ENCODE results near the gene RGS19.

The RGS19 gene

GRCh38 chr20:64035066-64035932, 44.0 kb downstream of the RGS19 start:
- TF ChIP-seq, protein P1, sequence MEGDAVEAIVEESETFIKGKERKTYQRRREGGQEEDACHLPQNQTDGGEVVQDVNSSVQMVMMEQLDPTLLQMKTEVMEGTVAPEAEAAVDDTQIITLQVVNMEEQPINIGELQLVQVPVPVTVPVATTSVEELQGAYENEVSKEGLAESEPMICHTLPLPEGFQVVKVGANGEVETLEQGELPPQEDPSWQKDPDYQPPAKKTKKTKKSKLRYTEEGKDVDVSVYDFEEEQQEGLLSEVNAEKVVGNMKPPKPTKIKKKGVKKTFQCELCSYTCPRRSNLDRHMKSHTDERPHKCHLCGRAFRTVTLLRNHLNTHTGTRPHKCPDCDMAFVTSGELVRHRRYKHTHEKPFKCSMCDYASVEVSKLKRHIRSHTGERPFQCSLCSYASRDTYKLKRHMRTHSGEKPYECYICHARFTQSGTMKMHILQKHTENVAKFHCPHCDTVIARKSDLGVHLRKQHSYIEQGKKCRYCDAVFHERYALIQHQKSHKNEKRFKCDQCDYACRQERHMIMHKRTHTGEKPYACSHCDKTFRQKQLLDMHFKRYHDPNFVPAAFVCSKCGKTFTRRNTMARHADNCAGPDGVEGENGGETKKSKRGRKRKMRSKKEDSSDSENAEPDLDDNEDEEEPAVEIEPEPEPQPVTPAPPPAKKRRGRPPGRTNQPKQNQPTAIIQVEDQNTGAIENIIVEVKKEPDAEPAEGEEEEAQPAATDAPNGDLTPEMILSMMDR (conservative IDR thresholded peaks at IDR 0.05; ENCODE audit: low read depth, low read length) = no peak
- no peak for DNase-seq (ENCODE audit: low read depth)
- no peak overlapping the region for H3K4me3 ChIP-seq (ENCODE audit: low read depth, low read length)

GRCh38 chr20:64033981-64034493, 45.3 kb downstream of the RGS19 start:
- no peak for DNase-seq (ENCODE audit: low read depth)
- no peak overlapping the region for H3K4me3 ChIP-seq (ENCODE audit: low read depth, low read length)
- TF ChIP-seq, protein P1 (conservative IDR thresholded peaks at IDR 0.05; ENCODE audit: low read depth, low read length) = no peak

GRCh38 chr20:64032706-64033624, 46.4 kb downstream of the RGS19 start:
- TF ChIP-seq, protein P1 (conservative IDR thresholded peaks at IDR 0.05; ENCODE audit: low read depth, low read length) = no peak
- DNase-seq (ENCODE audit: low read depth) = no peak
- H3K4me3 ChIP-seq (ENCODE audit: low read depth, low read length) = no peak overlapping the region

GRCh38 chr20:64031822-64032314, 47.5 kb downstream of the RGS19 start:
- DNase-seq (ENCODE audit: low read depth) = no peak
- no peak overlapping the region for H3K4me3 ChIP-seq (ENCODE audit: low read depth, low read length)
- TF ChIP-seq, protein P1 (conservative IDR thresholded peaks at IDR 0.05; ENCODE audit: low read depth, low read length) = no peak

DNA sequence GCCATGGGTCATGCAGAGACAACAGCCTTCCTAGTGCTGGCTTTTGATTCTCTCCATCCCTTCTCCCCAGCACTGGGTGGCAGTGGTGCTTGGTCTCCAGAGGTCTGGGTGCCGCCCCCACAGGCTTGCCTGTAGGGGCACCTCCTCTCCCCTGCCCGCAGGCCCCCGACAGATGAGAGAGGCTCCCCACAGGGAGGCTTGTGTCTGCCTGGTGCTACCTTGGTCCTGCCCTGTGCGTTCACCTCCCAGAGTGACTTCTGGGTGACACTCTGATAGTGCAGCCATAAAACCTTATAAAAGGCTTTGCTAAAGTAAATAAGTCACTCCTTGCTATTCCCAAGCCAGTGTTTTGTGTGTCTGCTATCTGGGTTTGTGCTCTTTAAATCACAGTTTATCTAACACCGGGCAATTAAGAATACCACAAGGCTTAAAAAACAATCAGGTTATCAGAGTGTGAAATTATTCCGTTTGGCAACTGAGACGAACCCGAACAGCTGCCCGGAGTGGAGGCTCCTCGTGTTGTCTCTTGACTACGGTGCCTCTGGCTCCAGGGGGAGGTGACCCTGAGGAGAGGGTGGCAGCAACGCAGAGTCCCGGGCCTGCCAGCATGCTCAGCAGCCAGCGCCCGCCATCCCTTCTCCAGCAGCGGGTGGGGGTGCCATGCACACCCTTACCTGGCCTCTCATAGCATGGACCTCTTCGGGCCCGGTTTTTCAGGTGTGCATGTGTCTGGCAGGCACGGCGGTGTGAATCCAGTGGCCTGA, 48.8 kb downstream of the RGS19 start:
- DNase-seq (ENCODE audit: low read depth) = no peak
- TF ChIP-seq, protein P1 (conservative IDR thresholded peaks at IDR 0.05; ENCODE audit: low read depth, low read length) = no peak
- H3K4me3 ChIP-seq (ENCODE audit: low read depth, low read length) = no peak overlapping the region
